ENCODE measurements around the gene PACS2.

Gene PACS2

DNA sequence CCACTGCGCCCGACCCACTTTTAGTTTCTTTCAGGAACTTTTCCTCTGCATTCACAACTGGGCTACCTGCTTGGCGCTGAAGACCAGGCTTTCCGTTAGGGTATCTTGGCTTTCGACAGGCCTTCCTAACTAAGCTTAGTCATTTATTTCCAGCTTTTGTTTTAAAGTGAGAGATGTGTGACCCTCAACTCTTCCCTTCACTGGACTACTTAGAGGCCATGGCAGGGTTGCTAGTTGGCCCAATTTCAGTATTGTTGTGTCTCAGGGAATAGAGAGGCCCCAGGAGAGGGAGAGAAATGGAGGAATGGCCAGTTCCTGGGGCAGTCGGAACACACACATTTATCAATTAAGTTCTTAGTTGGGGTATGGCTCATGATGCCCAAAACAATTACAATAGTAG is 115.5 kb downstream of the PACS2 start:
- POLR2A ChIA-PET (ENCODE audit: low non-redundant PET): no interaction called here
- no peak for DNase-seq (ENCODE audit: low spot score)
- H3K27ac ChIP-seq: peak overlapping the region; percentile 67
- TF ChIP-seq, protein P1, sequence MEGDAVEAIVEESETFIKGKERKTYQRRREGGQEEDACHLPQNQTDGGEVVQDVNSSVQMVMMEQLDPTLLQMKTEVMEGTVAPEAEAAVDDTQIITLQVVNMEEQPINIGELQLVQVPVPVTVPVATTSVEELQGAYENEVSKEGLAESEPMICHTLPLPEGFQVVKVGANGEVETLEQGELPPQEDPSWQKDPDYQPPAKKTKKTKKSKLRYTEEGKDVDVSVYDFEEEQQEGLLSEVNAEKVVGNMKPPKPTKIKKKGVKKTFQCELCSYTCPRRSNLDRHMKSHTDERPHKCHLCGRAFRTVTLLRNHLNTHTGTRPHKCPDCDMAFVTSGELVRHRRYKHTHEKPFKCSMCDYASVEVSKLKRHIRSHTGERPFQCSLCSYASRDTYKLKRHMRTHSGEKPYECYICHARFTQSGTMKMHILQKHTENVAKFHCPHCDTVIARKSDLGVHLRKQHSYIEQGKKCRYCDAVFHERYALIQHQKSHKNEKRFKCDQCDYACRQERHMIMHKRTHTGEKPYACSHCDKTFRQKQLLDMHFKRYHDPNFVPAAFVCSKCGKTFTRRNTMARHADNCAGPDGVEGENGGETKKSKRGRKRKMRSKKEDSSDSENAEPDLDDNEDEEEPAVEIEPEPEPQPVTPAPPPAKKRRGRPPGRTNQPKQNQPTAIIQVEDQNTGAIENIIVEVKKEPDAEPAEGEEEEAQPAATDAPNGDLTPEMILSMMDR (conservative IDR thresholded peaks at IDR 0.05; ENCODE audit: low read depth): no peak
- CTCF ChIA-PET: interaction anchor here (1.0 to 1.4 kb wide), 2 partner anchors 51 to 60 kb away, joined by 3 to 7 read pairs; no protein-coding TSS in a partner anchor

DNA sequence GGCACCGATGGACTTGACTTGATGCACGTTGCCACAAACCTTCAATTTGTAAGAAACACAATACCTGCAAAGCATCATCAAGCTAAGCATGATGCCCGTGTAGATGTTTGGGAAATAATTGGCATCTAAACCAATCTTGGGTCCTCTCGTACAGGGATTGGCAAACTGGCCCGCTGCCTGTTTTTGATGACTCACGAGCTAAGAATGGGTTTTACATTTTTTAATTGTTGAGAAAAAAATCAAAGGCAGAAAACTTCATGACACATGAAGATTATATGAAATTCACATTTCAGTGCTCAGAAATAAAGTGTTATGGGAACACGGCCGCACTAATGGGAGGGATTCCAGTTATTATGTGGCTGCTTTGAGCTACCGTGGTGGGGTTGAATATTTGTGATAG is 116.0 kb downstream of the PACS2 start:
- DNase-seq (ENCODE audit: low spot score): peak; percentile 89
- CTCF ChIA-PET: interaction anchor here (1.0 to 1.4 kb wide), 3 partner anchors 50 to 60 kb away, joined by 3 to 7 read pairs (median 4); no protein-coding TSS in a partner anchor
- POLR2A ChIA-PET (ENCODE audit: low non-redundant PET): no interaction called here
- TF ChIP-seq, protein P1 (conservative IDR thresholded peaks at IDR 0.05; ENCODE audit: low read depth): no peak
- H3K27ac ChIP-seq: peak overlapping the region; percentile 91

DNA sequence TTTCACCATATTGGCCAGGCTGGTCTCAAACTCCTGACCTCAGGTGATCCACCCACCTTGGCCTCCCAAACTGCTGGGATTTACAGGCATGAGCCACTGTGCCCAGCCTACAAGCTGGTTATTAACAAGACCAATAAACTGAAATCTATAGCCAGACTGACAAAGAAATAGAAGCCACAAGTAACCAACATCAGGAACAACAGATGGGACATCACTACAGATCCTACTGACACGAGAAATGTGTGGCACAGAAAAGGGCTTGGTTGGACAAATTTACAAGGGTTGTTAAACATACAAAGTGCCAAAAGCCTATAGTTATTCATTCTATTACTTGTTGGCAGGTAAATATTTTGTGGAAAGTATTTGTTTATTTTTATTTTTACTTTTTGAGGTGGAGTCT is 116.7 kb downstream of the PACS2 start:
- no peak for DNase-seq (ENCODE audit: low spot score)
- peak overlapping the region; percentile 91 for H3K27ac ChIP-seq
- ChIA-PET CTCF (interaction anchor here (0.6 to 1.4 kb wide), 4 partner anchors 50 to 61 kb away, joined by 3 to 7 read pairs (median 4); no protein-coding TSS in a partner anchor), POLR2A (ENCODE audit: low non-redundant PET) (no interaction called here)
- TF ChIP-seq, protein P1 (conservative IDR thresholded peaks at IDR 0.05; ENCODE audit: low read depth): no peak

DNA sequence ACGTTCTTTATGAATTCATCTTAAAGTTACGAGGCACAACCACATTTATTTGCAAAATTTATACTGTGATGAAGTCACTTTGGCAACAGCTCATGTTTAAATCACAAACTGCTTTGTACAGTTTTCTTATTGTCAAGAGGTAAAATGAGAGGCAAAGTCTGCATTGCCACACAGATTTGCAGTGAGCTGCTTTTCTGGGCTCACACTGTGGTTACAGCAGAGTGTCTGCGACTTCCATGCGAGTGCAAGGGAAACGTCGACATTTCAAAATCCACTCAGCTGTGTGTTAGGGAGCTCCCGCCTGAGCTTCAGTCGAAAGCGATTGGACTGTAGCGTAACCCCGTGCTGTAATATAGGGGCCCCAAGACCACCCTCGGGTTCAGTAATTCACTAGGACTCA is 118.1 kb downstream of the PACS2 start:
- 0 out of 2 replicates have a peak overlapping the region, but pooled peaks have one; percentile 13 for H3K27ac ChIP-seq

DNA sequence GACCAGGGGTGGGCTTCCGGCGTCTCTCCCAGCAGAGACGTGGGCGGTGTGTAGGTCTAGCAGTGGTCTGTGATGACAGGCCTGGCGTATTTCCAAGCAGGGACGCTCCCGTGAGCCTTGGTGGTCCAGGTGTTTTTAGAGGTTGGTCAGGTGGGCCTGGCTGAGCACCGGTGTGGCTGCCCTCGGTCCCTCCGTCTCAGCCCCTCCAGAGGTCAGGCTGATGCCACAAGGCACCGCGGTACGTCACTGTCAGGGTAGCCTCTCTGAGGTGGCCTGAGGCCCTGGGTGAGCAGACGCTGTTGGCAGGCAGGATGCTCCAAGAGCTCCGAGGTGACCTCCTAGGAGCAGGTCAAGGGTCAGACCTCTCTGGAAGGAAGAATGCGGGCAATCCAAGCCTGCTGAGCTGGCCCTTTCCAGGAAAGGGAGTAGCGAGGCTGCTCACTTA is 118.6 kb downstream of the PACS2 start:
- TF ChIP-seq, protein P1 (conservative IDR thresholded peaks at IDR 0.05; ENCODE audit: low read depth): no peak
- POLR2A ChIA-PET (ENCODE audit: low non-redundant PET): no interaction called here
- DNase-seq (ENCODE audit: low spot score): no peak
- CTCF ChIA-PET: interaction anchor here (0.6 to 0.9 kb wide), 2 partner anchors 15 to 388 kb away, joined by 3 read pairs; no protein-coding TSS in a partner anchor
- H3K27ac ChIP-seq: peak overlapping the region; percentile 13; the same call in 1 of the 2 replicates

More for the DNA sequence above, 118.1 kb downstream of the PACS2 start:
- CTCF ChIA-PET: interaction anchor here (0.7 to 0.9 kb wide), 2 partner anchors 16 to 119 kb away, joined by 3 to 4 read pairs; no protein-coding TSS in a partner anchor
- no peak for DNase-seq (ENCODE audit: low spot score)
- TF ChIP-seq, protein P1 (conservative IDR thresholded peaks at IDR 0.05; ENCODE audit: low read depth): no peak
- POLR2A ChIA-PET (ENCODE audit: low non-redundant PET): no interaction called here

DNA sequence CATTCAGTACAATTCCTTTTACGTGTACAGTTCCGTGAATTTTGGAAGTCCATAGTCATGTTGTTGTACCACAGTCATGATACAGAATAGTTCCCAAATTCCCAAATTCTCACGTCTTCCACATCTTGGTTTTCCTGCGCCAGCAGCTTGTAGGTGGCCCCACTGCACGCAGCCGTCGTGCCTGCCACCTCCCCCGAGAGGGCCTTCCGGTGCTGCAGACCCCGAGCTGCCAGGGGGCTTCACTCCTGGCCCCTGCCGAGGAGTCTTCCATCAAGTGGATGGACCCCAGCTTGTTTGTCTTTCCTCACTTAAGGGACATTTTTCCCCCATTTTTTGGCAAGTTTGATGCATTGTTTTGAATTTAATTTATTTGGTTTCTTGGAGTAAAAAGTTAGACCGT is 121.9 kb downstream of the PACS2 start:
- peak overlapping the region; percentile 61 for H3K27ac ChIP-seq
- TF ChIP-seq, protein P1 (conservative IDR thresholded peaks at IDR 0.05; ENCODE audit: low read depth): no peak
- POLR2A ChIA-PET (ENCODE audit: low non-redundant PET): no interaction called here
- no peak for DNase-seq (ENCODE audit: low spot score)
- CTCF ChIA-PET: no interaction called here
